Breast epithelium (tissue), 3 donors: ENCODE data around the gene C1QTNF5.

Experiments
- POLR2A ChIP-seq: fragments of 450-650 bp; IDR thresholded peaks from one replicate; pipeline ENCODE4 v1.6.1; 2016; ENCODE audit warnings: antibody characterized with exemption, mild to moderate bottlenecking, moderate library complexity
- POLR2AphosphoS5 ChIP-seq, 3 donors: sonication (generic); formaldehyde crosslinking; IDR thresholded peaks; one replicate each; pipeline ENCODE4 v1.6.1; 2017; ENCODE audit warnings: antibody characterized with exemption in 3 of 3
- TF ChIP-seq, protein P1 (sequence below), 3 donors: fragments of 450-650 bp; IDR thresholded peaks; one replicate each; pipeline ENCODE4 v1.5.1; 2016 to 2017; ENCODE audit warnings: antibody characterized with exemption in 3 of 3, mild to moderate bottlenecking in 3 of 3, moderate library complexity in 3 of 3

DNA sequence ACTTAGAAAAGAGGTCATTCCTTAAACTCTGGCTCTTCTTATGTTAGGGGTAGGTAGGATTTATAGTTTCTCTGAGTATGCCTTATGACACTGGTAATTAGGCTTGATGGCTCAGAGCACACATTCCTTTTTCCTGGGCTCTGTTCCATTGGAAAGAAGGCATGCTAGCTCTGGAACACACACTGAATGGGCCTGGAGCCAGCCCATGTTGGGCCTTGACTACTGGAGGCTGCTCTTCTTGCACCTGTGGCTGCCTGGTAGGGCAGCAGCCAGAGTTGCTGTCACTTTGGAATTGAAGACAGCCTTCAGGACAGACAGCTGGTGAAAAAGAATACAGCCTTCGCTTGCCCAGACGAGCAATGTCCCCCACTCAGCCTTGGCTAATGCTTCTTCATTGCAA lies 42.0 kb downstream of the C1QTNF5 start:
- TF ChIP-seq, protein P1, sequence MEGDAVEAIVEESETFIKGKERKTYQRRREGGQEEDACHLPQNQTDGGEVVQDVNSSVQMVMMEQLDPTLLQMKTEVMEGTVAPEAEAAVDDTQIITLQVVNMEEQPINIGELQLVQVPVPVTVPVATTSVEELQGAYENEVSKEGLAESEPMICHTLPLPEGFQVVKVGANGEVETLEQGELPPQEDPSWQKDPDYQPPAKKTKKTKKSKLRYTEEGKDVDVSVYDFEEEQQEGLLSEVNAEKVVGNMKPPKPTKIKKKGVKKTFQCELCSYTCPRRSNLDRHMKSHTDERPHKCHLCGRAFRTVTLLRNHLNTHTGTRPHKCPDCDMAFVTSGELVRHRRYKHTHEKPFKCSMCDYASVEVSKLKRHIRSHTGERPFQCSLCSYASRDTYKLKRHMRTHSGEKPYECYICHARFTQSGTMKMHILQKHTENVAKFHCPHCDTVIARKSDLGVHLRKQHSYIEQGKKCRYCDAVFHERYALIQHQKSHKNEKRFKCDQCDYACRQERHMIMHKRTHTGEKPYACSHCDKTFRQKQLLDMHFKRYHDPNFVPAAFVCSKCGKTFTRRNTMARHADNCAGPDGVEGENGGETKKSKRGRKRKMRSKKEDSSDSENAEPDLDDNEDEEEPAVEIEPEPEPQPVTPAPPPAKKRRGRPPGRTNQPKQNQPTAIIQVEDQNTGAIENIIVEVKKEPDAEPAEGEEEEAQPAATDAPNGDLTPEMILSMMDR (IDR thresholded peaks at IDR 0.05), result no peak
- TF ChIP-seq POLR2AphosphoS5 (IDR thresholded peaks at IDR 0.05), result no peak
- TF ChIP-seq POLR2A, result no peak
